Esophagus muscularis mucosa (tissue), 3 donors: Measurements from ENCODE around the gene GPATCH3.

Experiments used
- CTCF ChIP-seq, 3 experiments: fragments of 200-600 bp in 2 of 3; fragments of 450-650 bp in 1 of 3; sonication (generic) in 2 of 3; IDR thresholded peaks; one replicate each; pipeline ENCODE4 v1.5.1; 2017 to 2019; ENCODE audit warnings: antibody characterized with exemption in 3 of 3, mild to moderate bottlenecking in 2 of 3, moderate library complexity in 1 of 3
- POLR2A ChIP-seq: fragments of 450-650 bp; IDR thresholded peaks from one replicate; pipeline ENCODE4 v1.6.1; 2017; ENCODE audit warnings: antibody characterized with exemption, moderate library complexity, mild to moderate bottlenecking, low read depth

GRCh38 chr1:26853600-26853999 is 46.7 kb downstream of the GPATCH3 start:
- TF ChIP-seq CTCF (IDR thresholded peaks at IDR 0.05) (no peak), POLR2A (no peak)
